HG02798 (cell line): ENCODE results near the gene PLLP.
A peak's percentile ranks its signal among the peaks of the same experiment; 100 is the strongest.

Experiments
- ATAC-seq: cut with Tn5 transposase; IDR thresholded peaks from one replicate; pipeline ENCODE4 v1.9.1; 2021; ENCODE audit warnings: mild to moderate bottlenecking; ENCODE audit not compliant: unreplicated experiment, poor library complexity

Gene PLLP

GRCh38 chr16:57258226-57258909 is 26.1 kb downstream of the PLLP start:
- ATAC-seq, result no peak

DNA sequence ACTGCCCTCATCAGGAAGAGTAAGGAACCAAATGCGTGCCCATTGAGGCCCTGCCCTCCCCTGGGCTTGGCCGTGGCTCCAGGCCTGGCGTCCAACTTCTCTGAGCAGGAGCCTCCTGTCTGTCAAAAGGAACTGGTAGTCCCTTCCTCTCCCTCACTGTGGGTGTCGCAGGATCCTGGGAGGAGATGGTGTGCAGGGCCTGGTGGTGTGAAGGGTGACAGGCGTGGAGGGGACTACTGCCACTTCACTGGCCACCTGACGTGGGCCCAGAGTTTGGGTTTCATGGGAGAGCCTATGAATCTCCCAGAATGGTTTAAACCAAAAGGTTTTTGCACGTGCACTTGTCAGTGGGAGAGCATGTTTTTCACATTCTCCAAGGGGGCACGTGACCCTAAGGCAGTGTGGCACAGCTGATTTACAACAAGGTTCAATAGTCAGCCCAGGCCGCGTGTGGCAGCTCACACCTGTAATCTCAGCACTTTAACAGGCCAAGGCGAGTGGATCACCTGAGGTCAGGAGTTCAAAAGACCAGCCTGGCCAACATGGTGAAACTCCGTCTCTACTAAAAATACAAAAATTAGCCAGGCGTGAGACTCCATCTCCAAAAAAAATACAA is 26.9 kb downstream of the PLLP start:
- no peak for ATAC-seq

GRCh38 chr16:57256601-57257395 is 27.7 kb downstream of the PLLP start:
- no peak for ATAC-seq

DNA sequence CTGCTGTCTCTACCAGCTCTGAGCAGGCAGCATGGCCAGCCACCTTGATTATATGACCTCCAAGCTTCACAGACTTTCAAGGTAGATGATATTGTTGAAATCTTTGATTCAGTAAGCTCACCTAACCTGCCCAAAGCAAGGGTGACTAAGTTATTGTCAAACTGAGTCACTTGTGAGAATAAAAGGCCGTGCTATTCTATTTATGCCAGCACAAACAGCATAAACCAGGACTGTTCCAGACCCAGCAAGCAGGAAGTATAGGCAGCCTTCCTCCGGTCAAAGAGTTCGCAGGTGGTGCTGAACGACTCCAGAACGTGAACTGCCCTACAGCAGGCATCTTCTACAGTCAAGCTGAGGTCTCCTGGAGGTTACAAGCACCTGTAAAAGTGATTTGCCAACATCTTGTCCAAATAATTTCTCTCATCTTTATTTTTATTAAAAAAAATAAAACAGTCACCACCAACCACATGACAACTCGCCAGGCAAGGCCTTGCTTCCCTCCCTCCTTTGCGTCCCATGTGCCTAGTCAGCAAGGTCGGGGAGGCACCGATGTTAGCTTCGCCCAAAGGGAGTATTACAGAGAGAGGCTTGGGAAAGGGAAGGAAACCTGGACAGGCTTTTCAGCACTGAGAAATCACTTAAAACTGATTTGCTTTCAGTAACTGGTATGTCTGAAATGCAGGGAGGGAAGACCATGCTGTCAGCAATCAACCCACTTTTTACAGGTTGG is 28.6 kb downstream of the PLLP start:
- ATAC-seq, result no peak

- ATAC-seq, result no peak
Observed at GRCh38 chr16:57253466-57253865, 31.0 kb downstream of the PLLP start.

DNA sequence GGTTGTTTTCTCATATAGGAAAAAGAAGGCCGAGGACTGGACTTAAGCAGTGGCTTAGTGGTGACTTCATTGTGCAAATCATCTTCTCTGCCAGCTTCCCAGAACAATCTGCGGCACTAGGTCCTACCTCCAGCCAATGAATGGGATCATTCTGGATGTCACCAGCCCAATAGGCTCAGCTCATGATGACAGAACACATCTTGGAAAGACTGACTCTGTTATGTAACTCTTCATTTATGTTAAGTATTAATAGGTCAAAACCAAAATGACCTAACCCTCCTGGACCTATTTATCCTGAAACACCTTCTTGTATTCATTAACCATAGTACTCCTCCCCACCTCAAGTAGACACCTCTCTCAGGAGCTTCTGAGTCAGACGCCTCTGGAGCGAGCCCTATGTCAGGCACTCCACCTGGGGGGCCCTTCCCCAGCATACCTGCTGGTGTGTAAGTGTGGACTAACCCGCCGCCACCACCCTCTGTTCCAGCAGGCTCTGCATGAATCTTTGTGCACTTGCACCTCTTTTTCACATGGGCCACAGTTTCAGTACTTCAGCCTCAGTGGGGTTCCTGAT is 32.2 kb downstream of the PLLP start:
- ATAC-seq, result no peak

DNA sequence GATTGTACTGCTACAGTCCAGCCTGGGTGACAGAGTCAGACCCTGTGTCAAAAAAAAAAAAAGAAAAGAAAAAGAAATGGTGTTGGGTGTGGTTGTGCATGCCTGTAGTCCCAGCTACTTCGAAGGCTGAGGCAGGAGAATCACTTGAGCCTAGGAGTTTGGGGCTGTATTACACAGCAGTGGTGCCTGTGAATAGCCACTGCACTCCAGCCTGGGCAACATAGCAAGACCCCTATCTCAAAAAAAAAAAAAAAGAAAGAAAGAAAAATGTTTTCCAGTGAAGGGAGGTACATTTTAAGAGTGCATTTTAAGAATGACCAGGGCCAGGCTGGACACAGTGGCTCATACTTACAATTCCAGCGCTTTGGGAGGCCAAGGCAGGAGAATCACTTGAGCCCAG is 33.1 kb downstream of the PLLP start:
- ATAC-seq, result no peak

DNA sequence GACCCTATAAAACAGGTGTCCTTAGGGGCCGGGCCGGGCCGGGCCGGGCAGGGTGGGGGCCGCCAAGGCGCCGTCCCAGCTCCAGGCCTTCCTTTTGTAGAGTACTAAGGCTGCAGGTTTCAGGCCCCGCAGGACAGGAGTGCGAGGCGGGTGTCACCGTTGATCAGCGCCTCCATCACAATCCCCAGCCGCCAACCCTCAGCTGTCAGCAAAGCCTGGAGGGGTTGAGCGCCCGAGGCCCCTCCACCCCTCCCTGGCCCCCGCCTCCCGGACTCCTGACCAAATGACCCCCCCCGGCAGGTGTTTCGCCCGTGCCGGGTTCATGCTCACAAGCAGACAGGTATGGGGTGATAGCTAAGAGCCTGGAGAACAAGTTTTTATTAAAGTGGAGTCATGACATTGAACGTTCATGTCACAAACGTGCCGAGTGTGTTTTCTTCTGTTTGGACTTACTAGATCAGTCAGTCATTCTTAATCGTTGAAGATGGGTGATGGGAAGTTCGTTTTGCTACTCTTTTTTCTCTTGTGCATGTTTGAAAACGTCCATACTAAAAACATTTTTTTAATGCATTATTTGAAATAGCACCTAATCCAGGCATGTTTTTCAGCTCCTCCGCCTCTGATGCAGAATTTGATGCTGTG is 38.9 kb downstream of the PLLP start:
- no peak for ATAC-seq

DNA sequence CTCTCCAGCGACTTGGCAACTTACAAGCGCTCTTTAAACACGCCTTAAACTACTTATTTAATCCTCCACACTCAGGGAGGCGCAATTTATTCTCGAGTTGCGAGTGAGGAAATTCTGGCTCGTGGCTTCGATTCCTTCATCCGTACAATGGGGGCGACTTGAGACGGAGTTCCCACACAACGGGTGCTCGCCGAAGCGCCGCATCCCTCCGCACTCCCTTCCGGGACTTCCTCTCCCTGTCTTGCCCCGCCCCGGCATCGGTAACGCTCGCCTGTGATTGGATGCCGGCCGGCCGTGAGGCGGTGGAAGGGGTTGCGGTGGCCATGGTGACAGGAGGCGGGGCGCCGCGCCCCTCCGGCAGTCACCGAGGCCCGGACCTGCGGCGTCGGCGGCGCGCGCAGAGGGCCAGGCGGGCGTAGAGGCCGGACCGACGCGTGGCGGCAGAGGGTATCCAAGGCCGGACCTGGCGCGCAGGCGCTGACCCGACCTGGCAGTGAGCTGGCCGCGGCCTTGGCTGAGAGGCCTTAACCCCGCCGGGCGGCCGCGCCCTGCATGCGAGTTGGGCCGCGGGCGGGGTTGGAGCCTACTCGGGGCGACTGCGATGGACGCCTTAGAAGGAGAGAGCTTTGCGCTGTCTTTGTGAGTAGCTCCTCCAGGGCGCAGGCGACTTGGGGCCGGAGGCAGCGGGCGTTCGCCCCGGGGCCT is 39.6 kb downstream of the PLLP start, which contains the start of gene ARL2BP:
Gene ARL2BP (plus strand): TSS at position 493 of the 705 bp plus-strand sequence. CDS start 109 bp downstream, at position 602.
- ATAC-seq, result peak; percentile 98

DNA sequence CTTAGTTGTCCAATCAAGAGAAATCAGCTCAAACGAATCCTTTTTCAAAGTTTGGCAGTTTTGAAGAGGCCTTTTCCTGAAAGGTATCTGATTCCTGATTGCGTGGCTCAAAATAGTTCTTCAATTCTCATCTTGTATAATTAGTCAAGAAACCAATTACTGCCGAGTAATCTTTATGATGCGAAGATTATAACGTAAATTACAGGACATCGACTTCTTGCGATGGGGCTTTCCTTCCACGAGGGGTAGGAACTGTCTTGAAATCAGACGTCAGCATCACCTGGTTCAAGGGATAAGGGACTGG is 40.1 kb downstream of the PLLP start:
- ATAC-seq, result no peak

DNA sequence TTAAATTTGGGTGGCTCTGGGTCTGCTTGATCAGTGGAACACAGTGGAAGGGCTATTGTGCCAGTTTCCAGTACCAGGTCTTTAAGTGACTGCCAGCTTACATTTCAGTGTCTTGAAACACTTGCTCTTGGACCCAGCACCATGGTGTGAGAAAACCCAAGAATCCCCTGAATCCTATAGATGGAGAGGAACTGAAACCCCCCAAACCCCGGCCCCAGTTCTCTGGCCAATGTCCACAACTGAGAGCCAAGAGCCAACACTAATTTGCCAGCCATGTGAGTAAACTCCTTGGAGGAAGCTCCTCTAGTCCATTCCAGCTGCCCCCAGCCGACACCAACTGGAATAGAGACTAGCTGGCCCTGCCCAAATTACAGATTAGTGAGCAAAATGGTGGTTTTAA is 41.8 kb downstream of the PLLP start:
- ATAC-seq, result no peak

- ATAC-seq, result no peak
Observed at GRCh38 chr16:57240851-57241250, 43.6 kb downstream of the PLLP start.

- ATAC-seq, result no peak
Observed at GRCh38 chr16:57239107-57239506, 45.4 kb downstream of the PLLP start.

DNA sequence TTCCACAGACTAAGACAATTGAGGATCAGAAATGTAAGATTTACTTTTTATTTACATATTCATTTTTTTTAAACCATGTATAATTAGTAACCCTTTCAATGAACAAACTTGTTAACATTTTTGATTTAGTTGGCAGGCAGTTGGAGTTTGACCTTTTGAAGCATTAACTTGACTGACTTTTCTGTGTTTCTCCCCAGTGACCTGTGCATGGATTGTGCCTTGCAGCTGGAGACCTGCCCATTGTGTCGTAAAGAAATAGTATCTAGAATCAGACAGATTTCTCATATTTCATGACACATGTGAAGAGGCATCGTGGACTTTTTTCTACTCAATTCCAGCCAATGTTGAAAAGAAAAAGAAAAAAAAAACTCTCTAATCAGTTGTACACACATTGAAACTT is 45.8 kb downstream of the PLLP start:
- no peak for ATAC-seq

- ATAC-seq, result no peak
Observed at GRCh38 chr16:57236022-57236350, 48.5 kb downstream of the PLLP start.

DNA sequence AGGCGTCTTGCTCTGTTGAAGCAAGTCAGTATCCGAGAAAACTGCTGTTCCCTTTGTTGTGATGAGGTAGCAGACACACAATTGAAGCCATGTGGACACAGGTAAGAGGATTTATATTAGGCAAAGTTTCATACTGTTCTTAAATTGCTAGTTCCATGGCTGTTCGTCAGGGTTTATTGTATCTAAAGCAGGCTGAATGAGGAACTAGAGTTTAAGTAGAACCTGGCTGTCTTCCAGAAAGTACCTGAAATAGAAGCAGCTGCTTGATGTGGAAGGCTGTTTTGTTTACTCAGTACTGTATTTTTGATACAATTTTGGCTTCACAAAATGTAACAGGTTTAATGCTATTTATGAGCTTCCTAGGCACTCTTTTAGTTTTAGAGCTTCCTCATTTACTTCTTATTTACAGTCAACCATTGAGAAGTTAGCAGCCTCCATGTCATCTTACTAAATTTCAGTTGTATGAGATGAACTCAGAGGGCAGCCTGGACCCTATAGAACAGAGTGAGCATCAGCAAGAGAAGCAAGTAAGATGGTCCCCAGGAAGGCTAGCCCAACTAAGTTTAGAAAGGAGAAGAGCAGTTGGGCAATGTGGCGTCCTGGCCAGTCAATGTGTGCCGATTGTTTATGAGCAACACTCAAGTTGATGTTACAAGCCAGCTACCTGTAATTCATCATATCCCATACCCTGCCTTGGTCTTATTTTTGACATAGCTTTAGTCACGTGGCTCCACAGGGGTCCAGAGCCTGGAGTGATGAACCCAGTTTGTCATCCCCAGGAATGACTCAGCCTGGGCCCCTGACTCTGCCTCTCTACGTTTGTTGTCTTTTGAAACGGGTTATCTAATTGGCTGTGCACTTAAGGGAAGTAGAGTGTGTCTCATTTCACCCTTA is 49.1 kb downstream of the PLLP start:
- no peak for ATAC-seq

DNA sequence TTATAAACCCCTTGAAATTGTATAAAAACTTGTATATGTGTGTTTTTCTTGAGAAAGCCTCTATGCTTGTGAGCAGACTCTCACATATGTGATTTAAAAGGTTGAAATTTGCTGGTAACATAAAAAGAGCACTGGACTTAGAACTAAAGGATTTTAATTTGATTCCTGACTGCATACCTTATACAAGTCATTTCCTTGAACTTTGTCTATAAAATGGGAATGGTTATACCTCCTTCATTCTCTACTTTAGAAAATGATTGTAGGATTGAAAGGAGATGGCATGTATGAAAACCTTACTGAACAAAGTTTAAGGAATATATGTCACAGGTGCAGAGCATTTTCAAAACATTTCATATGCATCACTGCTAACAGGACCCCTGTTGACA is 49.8 kb downstream of the PLLP start:
- no peak for ATAC-seq

DNA sequence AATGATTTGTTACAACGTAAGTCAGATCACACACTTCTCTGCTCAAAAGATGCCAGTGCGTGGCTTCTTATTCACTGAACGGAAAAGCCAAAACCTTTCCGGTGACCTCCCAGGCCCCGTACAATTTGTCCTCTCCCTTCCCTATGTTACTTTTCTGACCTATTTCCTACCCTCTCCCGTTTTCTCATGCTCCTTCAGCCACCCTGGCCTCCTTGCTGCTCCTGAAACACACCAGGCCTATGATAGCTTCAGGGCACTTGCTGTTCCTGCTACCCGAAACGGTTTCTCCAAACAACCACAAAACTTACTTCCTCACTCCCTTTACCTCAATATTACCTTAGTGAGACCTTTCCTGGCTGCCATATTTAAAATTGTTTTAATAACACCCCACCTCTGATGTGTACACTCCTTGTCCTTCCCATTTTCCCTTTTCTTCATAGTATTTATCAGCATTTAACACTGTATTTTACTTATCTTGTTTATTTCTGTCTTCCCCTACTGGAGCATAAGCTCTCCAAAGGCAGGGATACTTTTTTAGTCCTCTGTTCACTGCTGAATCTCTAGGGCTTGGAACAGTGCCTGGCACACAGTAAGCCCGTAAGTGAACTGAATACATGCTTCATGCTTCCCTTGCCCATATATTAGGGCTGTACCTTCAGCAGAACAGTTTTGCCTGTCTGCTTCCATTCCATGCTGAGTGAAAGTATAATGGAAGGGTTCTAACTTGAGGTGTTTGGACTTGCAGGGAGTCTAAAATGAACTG is 50.3 kb downstream of the PLLP start:
- ATAC-seq, result no peak
